ENCODE data around the gene COA7.
"Not testable (repeated sequence)": the region's sequence is repeated elsewhere in the genome, so short reads cannot be mapped to it uniquely, and the experiment has no call there.

Gene COA7

DNA sequence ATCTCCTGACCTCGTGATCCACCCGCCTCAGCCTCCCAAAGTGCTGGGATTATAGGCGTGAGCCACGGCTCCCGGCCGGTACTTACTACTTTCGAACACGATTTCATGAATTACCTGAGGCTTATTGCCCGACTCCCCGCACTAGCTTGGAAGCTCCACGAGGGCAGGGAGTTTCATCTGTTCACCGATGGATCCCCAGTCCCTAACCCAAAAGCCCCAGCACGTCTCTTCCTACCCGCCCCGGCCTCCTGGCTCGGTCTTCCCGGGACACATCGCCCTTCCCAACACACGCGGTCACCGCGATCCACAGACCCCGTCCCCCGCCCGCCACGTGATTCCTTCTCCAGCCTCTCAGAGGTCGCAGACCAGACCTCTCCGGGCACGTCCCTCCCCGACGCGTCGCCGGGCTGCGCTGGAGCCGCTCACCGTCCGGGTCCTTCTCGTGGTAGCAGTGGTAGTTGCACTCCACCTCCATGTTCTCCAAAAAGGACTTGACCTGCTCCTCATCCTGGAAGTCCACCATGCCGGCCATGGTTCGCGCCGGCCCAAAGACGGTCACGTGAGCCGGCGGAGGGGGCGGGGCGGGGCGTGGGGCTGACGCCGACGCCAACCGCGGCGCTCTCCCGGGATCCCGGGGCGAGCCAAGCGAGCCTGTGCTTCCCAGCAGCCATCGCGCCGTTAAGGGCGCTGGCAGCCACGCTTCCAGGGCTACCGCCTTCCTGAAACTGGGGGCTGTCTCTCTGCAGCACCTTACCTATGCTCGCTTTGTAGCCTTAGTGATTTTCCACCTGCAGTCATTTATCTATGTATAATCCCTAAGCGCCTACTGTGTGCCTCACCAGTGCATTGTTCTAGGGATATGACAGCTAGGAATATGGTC, at the start of gene COA7:
Gene COA7, minus strand, starts transcription at position 553 of the 880 bp plus-strand sequence. Its CDS starts 21 bp downstream, at position 532.
- ATAC-seq (peak; percentile 55), DNase-seq (ENCODE audit: low spot score in 2 of 2) (peak; percentile 51 to 84)
- H3K4me3 Mint-ChIP-seq: peak within 1 kb of the TSS; percentile 86
- no peaks in the 10 kb centered on the region for H3K9me3 Mint-ChIP-seq
- H3K4me1 Mint-ChIP-seq: peaks cover 29% of the 10 kb centered on the region
- peak within 1 kb of the TSS; percentile 88 for H3K27ac Mint-ChIP-seq
- peaks cover 22% of the 10 kb centered on the region for H3K36me3 Mint-ChIP-seq

DNA sequence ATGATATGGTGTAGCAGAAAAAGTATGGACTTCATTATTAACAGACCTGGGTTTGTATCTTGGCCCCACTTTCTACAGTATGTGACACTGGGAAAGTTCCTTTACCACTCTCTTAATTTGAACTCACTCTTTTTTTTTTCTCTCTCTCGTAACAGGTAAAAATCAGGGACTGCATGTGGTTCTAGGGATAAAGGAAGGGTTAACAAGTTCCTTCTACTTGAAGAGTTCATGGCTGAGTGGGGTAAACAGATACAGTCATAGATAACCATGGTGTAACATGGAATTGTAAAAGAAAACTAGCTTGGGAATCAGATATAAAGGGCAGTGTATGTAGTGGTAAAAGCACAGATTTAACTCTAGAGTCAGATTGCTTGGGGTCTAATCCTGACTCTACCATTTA, 49.3 kb upstream of the COA7 start:
- ATAC-seq: no peak
- no peaks in the 10 kb centered on the region for H3K9me3 Mint-ChIP-seq

DNA sequence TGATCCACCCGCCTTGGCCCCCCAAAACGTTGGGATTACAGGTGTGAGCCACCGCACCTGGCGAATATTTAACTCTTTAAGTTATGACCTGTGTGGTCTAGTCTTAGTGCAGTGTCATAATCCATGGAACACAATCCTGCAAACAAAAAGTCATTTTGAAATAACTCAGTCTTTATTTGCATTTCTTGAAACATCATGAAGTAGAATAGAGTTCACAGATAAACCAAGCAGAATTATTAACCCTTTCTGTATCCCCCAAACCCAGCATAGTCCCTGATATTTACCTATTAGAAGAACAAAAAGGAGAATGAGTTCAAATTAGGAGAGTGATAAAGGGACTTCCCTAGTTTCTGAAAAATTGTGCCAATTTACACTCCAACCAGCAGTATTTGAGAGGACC, 48.0 kb upstream of the COA7 start:
- no peaks in the 10 kb centered on the region for H3K9me3 Mint-ChIP-seq
- H3K36me3 Mint-ChIP-seq: no peaks in the 10 kb centered on the region
- no peak overlapping the region for H3K27ac Mint-ChIP-seq
- DNase-seq (ENCODE audit: low spot score in 2 of 2): no peak
- no peak overlapping the region for H3K4me3 Mint-ChIP-seq
- ATAC-seq: no peak
- H3K4me1 Mint-ChIP-seq: peaks cover 6% of the 10 kb centered on the region

More for the DNA sequence above, 49.3 kb upstream of the COA7 start:
- H3K4me3 Mint-ChIP-seq: no peak overlapping the region
- DNase-seq (ENCODE audit: low spot score in 2 of 2): no peak
- H3K36me3 Mint-ChIP-seq: no peaks in the 10 kb centered on the region
- H3K4me1 Mint-ChIP-seq: peaks cover 12% of the 10 kb centered on the region
- H3K27ac Mint-ChIP-seq: no peak overlapping the region

DNA sequence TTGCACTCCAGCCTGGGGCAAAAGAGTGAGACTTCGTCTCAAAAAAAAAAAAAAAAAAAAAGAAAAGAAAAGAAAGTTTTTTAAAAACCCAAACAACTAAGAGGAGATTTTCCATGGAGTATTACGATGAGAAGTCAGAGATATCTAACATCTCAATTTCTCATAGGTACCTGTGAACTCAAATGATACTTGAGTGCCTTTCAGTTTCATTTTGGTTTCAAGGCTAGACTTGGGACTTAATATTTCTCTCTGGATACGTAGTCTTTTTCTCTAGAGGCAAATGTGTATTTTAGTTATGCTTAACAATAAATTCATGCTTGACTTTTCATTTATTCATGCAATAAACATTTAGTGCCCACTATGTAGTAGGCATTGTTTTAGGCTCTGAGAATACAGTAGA, 43.1 kb upstream of the COA7 start:
- H3K4me3 Mint-ChIP-seq: no peak overlapping the region
- no peaks in the 10 kb centered on the region for H3K9me3 Mint-ChIP-seq
- ATAC-seq (no peak), DNase-seq (ENCODE audit: low spot score in 2 of 2) (no peak)
- H3K36me3 Mint-ChIP-seq: no peaks in the 10 kb centered on the region
- H3K27ac Mint-ChIP-seq: no peak overlapping the region
- peaks cover 11% of the 10 kb centered on the region for H3K4me1 Mint-ChIP-seq

DNA sequence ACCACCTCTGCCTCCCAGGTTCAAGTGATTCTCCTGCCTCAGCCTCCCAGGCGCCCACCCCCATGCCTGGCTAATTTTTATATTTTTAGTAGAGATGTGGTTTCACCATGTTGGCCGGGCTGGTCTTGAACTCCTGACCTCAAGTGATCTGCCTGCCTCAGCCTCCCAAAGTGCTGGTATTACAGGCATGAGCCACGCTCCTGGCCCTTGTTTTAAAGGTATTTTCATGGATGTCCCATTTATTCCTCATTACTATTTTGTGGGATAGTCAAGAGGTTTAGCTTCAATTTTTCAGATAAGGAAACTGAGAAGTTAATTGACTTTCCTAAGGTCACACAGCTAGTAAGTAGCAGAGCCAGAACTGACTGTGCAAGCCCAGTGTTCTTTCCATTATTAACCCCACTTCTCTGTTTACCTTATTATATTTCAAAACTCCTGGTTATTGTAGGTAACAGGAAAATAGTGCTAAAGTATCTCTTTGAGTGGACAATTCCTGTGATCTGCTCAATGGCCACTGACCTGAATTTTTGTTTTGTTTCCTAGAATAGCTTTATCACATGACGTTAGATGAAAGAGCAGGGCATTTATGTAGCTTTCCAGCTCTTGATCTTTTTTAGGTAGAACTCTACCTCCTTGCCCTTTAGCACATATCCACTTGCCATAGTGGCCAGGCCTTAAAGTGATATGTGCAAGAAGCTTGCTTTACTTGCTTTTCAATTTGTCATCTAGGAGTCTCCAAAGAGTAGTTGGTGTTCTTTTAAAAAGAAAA, 41.7 kb upstream of the COA7 start:
- DNase-seq (ENCODE audit: low spot score in 2 of 2): no peak
- H3K9me3 Mint-ChIP-seq: no peaks in the 10 kb centered on the region
- no peak overlapping the region for H3K4me3 Mint-ChIP-seq
- no peaks in the 10 kb centered on the region for H3K36me3 Mint-ChIP-seq
- no peak overlapping the region for H3K27ac Mint-ChIP-seq
- ATAC-seq: no peak
- H3K4me1 Mint-ChIP-seq: peaks cover 6% of the 10 kb centered on the region

GRCh38 chr1:52738893-52739292, 40.7 kb upstream of the COA7 start:
- no peak for DNase-seq (ENCODE audit: low spot score in 2 of 2)
- H3K4me3 Mint-ChIP-seq: no peak overlapping the region
- H3K9me3 Mint-ChIP-seq: no peaks in the 10 kb centered on the region
- no peak overlapping the region for H3K27ac Mint-ChIP-seq
- H3K4me1 Mint-ChIP-seq: peaks cover 5% of the 10 kb centered on the region
- no peaks in the 10 kb centered on the region for H3K36me3 Mint-ChIP-seq
- ATAC-seq: no peak

- Mint-ChIP-seq H3K36me3 (no peaks in the 10 kb centered on the region), H3K27ac (peak overlapping the region; percentile 40)
- no peak for ATAC-seq
These were observed 40.0 kb upstream of the COA7 start for GRCh38 chr1:52738148-52738547.

GRCh38 chr1:52735371-52735770, 37.2 kb upstream of the COA7 start:
- not testable (repeated sequence) for H3K4me3 Mint-ChIP-seq; DNase-seq (ENCODE audit: low spot score in 2 of 2); ATAC-seq; H3K9me3 Mint-ChIP-seq; H3K4me1 Mint-ChIP-seq; H3K27ac Mint-ChIP-seq
- peaks cover 10% of the 10 kb centered on the region for H3K36me3 Mint-ChIP-seq

More at GRCh38 chr1:52738148-52738547, 40.0 kb upstream of the COA7 start:
- Mint-ChIP-seq H3K4me1 (peaks cover 5% of the 10 kb centered on the region), H3K4me3 (no peak overlapping the region), H3K9me3 (no peaks in the 10 kb centered on the region)
- DNase-seq (ENCODE audit: low spot score in 2 of 2): no peak

GRCh38 chr1:52733368-52733767, 35.2 kb upstream of the COA7 start:
- Mint-ChIP-seq H3K27ac (no peak overlapping the region), H3K4me3 (no peak overlapping the region), H3K4me1 (peaks cover 11% of the 10 kb centered on the region), H3K36me3 (peaks cover 11% of the 10 kb centered on the region), H3K9me3 (no peaks in the 10 kb centered on the region)
- no peak for ATAC-seq
- no peak for DNase-seq (ENCODE audit: low spot score in 2 of 2)

DNA sequence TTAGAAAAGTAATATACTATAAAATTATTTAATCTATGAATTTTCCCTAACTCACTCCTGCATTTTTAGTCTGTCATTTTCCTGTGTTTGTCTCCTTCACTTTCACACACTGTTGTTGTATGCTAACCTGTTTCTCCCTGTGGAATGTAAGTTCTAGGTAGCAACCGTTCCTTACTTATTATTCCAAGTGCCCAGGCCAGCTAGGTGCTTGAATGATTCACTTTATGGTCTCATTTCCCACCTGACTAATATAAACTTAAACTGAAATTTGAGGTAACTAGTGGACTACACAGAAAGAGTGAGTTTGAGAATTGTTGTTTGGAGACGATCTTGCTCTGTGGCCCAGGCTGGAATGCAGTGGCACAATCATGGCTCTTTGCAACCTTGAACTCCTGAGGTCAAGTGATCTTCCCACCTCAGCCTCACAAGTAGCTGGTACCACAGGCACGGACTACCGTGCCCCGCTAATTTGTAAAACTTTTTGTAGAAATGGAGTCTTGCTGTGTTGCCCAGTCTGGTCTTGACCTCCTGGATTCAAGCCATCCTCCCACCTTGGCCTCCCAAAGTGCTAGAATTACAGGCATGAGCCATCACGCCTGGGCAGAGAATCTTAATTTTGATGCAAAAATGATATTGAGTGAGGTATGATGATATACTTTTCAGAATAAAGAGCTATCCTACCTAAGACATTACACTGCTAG, 30.0 kb upstream of the COA7 start:
- peaks cover 23% of the 10 kb centered on the region for H3K36me3 Mint-ChIP-seq
- H3K4me3 Mint-ChIP-seq: peak overlapping the region; percentile 90
- peaks cover 44% of the 10 kb centered on the region for H3K4me1 Mint-ChIP-seq
- no peak for ATAC-seq
- DNase-seq (ENCODE audit: low spot score in 2 of 2): no peak
- no peak overlapping the region for H3K27ac Mint-ChIP-seq
- H3K9me3 Mint-ChIP-seq: no peaks in the 10 kb centered on the region

DNA sequence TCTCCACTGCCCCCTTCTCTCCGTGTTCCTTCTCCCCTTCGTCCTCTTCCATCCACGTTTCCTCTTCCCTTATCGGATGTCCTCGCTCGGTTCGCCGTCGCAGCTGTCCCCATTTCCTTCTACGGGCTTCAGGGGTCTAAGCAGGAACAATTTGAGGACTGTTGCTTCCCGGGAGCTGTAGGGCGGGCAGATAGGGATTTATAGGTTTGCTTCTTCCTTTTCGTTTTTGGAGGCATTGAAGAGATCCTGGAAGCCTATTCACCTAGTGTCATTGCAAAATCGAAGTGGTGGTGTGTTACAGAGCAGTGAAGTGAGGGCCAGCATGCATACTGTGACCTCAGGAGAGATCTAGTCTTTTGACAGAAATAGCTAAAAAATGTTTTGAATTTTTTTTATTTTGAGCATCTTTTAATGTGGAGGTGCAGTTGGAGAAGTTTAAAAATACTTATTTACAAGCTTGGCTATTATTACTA, 29.0 kb upstream of the COA7 start:
- peak in 1 of 2 donors; percentile 55 for DNase-seq (ENCODE audit: low spot score in 2 of 2)
- Mint-ChIP-seq H3K27ac (peak overlapping the region; percentile 91), H3K36me3 (peaks cover 23% of the 10 kb centered on the region), H3K4me1 (peaks cover 44% of the 10 kb centered on the region), H3K9me3 (no peaks in the 10 kb centered on the region), H3K4me3 (peak overlapping the region; percentile 90)
- ATAC-seq: no peak

- DNase-seq (ENCODE audit: low spot score in 2 of 2) (peak; percentile 88 to 94), ATAC-seq (peak; percentile 95)
- peak within 1 kb of the TSS; percentile 90 for H3K4me3 Mint-ChIP-seq
- peaks cover 44% of the 10 kb centered on the region for H3K4me1 Mint-ChIP-seq
- H3K36me3 Mint-ChIP-seq: peaks cover 17% of the 10 kb centered on the region
- H3K9me3 Mint-ChIP-seq: no peaks in the 10 kb centered on the region
- H3K27ac Mint-ChIP-seq: peak within 1 kb of the TSS; percentile 91
These were observed 28.3 kb upstream of the COA7 start, which contains the start of gene ZYG11B for GRCh38 chr1:52726265-52727113. Gene ZYG11B (plus strand): TSS chr1:52726453. CDS start chr1:52726654, 201 bp downstream.

GRCh38 chr1:52725903-52726264, 27.7 kb upstream of the COA7 start:
- Mint-ChIP-seq H3K27ac (peak overlapping the region; percentile 91), H3K36me3 (peaks cover 17% of the 10 kb centered on the region), H3K9me3 (no peaks in the 10 kb centered on the region), H3K4me3 (peak overlapping the region; percentile 90), H3K4me1 (peaks cover 44% of the 10 kb centered on the region)
- DNase-seq (ENCODE audit: low spot score in 2 of 2) (no peak), ATAC-seq (no peak)

DNA sequence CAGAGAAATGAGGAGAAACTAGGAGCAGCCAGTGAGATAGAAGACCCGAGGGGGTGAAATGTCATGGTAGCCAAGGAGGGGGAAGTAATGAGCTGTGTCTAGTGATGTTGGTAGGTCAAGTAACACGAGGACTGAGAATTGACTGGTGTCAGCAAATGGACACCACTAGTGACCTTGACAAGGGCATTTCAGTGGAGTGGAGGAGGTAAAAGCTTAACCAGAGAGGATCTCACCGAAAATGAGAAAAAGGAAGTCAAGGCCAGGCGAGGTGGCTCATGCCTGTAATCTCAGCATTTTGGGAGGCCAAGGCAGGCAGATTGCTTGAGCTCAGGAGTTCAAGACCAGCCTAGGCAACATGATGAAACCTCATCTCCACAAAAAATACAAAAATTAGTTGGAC, 25.1 kb upstream of the COA7 start:
- peaks cover 12% of the 10 kb centered on the region for H3K36me3 Mint-ChIP-seq
- DNase-seq (ENCODE audit: low spot score in 2 of 2) (no peak), ATAC-seq (no peak)
- no peak overlapping the region for H3K27ac Mint-ChIP-seq
- H3K9me3 Mint-ChIP-seq: no peaks in the 10 kb centered on the region
- no peak overlapping the region for H3K4me3 Mint-ChIP-seq
- H3K4me1 Mint-ChIP-seq: peaks cover 32% of the 10 kb centered on the region
